NT2/D1 (cell line): ENCODE data around the gene SLC44A2.

ENCODE experiments used
- DNase-seq: peaks from one replicate; pipeline ENCODE4 v3.0.0-alpha.2; 2011; ENCODE audit warnings: low read depth, low spot score
- H3K27me3 ChIP-seq: 2 replicates; pipeline ENCODE4 v1.6.0; 2011; ENCODE audit warnings: mild to moderate bottlenecking; ENCODE audit not compliant: insufficient read length, insufficient read depth
- H3K36me3 ChIP-seq: 2 replicates; pipeline ENCODE4 v1.6.1; 2011; ENCODE audit warnings: mild to moderate bottlenecking, low read length, mixed read lengths; ENCODE audit not compliant: insufficient read depth, insufficient read length
- H3K4me1 ChIP-seq: 2 replicates; pipeline ENCODE4 v1.5.1; 2011; ENCODE audit not compliant: insufficient read depth, insufficient read length
- H3K4me3 ChIP-seq: 2 replicates; pipeline ENCODE4 v1.5.1; 2011; ENCODE audit warnings: low read depth; ENCODE audit not compliant: insufficient read length
- H3K9ac ChIP-seq: 2 replicates; pipeline ENCODE4 v1.6.0; 2011; ENCODE audit warnings: low read depth; ENCODE audit not compliant: insufficient read length
- H3K9me3 ChIP-seq: 2 replicates; pipeline ENCODE4 v1.5.1; 2011; ENCODE audit warnings: mild to moderate bottlenecking, low read length; ENCODE audit not compliant: insufficient read depth
- SUZ12 ChIP-seq: IDR thresholded peaks from 2 replicates; pipeline ENCODE4 v1.6.1; 2011; ENCODE audit not compliant: insufficient read length, insufficient read depth; ENCODE audit errors: extremely low read depth
- YY1 ChIP-seq: IDR thresholded peaks from 2 replicates; pipeline ENCODE4 v1.6.1; 2011; ENCODE audit not compliant: insufficient read length, insufficient read depth
- ZNF274 ChIP-seq: IDR thresholded peaks from 2 replicates; pipeline ENCODE4 v1.6.1; 2011; ENCODE audit warnings: mild to moderate bottlenecking, low read depth, low read length

SLC44A2 gene

DNA sequence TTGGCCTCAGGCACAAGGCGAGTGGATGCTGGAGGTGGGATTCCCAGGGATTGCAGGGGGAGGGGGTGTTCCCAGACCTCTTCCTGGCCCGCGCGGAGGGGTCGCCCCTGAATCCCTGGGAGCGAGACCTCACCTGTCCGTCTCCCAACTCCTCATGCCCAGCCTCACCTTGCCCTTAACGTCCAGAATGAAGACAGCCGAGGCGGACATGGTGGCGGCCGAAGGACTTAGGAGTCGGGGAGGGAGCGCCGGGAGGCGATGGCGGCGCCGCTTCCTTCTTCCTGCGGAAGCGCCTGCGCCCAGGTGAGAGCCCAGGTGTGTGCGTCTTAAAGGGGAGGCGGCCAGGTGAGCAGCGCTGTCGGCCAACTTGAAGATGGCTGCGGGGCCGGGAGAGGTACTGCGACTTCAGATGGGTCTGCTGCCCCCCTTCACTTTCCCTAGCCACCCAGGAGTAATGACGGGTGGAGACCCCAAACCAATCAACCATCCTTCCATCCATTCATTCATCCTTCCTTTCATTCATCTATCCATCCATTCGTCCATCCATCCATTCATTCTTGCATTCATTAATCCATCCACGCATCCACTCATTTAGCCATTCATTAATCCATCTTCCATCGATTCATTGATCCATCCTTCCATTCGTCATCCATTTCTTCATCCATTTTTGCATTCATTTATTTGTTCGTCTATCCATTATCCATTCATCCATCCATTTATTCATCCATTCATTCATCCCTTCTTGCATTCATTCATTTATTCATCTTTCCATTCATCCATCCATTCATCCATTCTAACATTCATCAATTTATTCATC is 38.1 kb upstream of the SLC44A2 start, which contains the start of gene AP1M2:
TSS of gene AP1M2 (minus strand) at position 291 of the 817 bp plus-strand sequence. CDS start at position 210, 81 bp downstream.
- Histone ChIP-seq H3K4me3 (no peak within 1 kb of the TSS), H3K9ac (no peak within 1 kb of the TSS), H3K9me3 (no peaks in the 10 kb centered on the region), H3K27me3 (no peaks in the 10 kb centered on the region), H3K36me3 (no peaks in the 10 kb centered on the region), H3K4me1 (peaks cover 4% of the 10 kb centered on the region)
- no peak for TF ChIP-seq YY1
- TF ChIP-seq ZNF274 = no peak
- no peak for TF ChIP-seq SUZ12
- no peak for DNase-seq

DNA sequence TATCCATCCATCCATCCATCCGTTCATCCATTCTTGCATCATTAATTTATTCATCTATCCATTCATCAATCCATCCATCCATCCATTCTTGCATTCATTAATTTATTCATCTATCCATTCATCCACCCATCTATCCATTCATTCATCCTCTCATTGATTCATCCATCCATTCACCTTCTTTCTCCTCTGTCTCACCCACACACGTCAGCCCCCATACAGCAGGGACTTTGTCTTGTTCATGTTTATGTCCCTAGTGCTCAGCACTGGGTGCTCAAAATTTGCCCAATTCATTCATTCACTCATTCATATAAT is 37.6 kb upstream of the SLC44A2 start:
- Histone ChIP-seq H3K27me3 (no peaks in the 10 kb centered on the region), H3K9ac (no peak overlapping the region), H3K4me1 (peaks cover 4% of the 10 kb centered on the region), H3K4me3 (no peak overlapping the region), H3K9me3 (no peaks in the 10 kb centered on the region), H3K36me3 (no peaks in the 10 kb centered on the region)
- no peak for DNase-seq
- TF ChIP-seq SUZ12 (no peak), ZNF274 (no peak), YY1 (no peak)

DNA sequence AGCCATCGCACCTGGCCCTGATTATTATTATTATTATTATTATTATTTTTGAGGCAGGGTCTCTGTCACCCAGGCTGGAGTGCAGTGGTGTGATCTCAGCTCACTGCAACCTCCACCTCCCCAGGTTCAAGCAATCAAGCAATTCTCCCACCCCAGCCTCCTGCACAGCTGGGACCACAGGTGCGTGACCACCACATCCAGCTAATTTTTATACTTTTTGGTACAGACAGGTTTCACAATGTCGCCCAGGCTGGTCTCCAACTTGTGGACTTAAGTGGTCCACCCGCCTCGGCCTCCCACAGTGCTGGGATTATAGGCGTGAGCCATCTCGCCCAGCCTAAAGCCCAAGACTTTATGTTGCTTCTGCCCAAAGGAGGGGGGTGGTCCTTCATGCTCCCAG is 32.2 kb upstream of the SLC44A2 start:
- no peak for TF ChIP-seq ZNF274
- TF ChIP-seq SUZ12 = no peak
- TF ChIP-seq YY1 = no peak
- no peak overlapping the region for H3K9ac ChIP-seq
- H3K4me1 ChIP-seq = peaks cover 6% of the 10 kb centered on the region

DNA sequence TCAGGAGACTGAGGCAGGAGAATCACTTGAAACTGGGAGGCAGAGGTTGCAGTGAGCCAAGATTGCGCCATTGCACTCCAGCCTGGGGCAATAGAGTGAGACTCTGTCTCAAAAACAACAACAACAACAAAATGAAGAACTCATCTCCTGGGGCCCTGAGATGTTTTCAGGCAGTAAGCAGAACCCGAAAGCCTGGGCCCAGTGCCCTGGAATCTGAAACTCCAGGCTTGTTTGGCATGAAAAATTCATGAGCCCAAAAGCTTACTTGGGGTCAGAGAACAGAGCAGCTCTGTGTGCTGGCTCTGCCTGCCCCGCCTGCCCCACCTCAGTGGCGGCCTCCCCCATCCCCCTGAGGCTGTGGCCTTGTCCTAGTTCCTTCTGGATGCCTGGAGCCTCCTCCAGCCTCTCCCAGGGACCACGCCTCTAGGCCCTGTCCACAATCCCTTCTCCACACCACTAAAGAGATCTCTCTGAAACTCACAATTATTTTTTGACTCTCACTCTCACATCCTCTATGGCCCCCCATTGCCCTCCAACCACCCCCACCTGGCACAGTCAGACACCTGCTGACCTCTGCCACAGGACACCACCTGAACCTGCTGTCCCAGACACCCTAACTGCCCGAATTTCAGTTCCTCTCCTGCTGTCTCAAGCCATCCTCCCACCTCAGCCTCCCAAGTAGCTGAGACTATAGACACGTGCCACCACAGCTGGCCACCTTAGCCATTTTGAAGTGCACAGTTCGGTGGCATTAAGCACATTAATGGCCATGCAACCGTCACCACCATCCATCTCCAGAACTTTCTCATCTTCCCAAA is 31.3 kb upstream of the SLC44A2 start:
- Histone ChIP-seq H3K36me3 (no peaks in the 10 kb centered on the region), H3K9ac (no peak overlapping the region)
- no peak for DNase-seq

More for the DNA sequence above, 32.2 kb upstream of the SLC44A2 start:
- no peak for DNase-seq
- Histone ChIP-seq H3K27me3 (no peaks in the 10 kb centered on the region), H3K9me3 (no peaks in the 10 kb centered on the region), H3K36me3 (no peaks in the 10 kb centered on the region), H3K4me3 (no peak overlapping the region)

DNA sequence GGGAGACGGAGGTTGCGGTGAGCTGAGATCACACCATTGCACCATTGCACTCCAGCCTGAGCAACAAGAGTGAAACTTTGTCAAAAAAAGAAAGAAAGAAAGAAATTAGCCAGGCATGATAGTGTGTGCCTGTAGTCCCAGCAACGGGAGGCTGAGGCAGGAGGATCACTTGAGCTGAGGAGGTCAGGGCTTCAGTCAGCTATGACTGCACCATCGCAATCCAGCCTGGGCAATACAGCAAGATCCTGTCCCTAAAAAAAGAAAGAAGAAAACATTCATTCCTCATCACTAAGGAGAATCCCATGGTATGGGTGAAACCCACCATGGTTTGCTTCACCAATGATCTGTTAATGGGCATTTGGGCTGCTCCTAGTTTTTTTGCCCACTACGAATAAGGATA is 25.2 kb upstream of the SLC44A2 start:
- TF ChIP-seq ZNF274 = no peak
- TF ChIP-seq YY1 = no peak
- TF ChIP-seq SUZ12 = no peak
- peaks cover 9% of the 10 kb centered on the region for H3K4me1 ChIP-seq
- no peak overlapping the region for H3K4me3 ChIP-seq
- peaks cover 6% of the 10 kb centered on the region for H3K36me3 ChIP-seq
- no peak overlapping the region for H3K9ac ChIP-seq
- no peak for DNase-seq
- no peaks in the 10 kb centered on the region for H3K27me3 ChIP-seq
- H3K9me3 ChIP-seq = peaks cover 7% of the 10 kb centered on the region; the same call in 1 of the 2 replicates

More for the DNA sequence above, 31.3 kb upstream of the SLC44A2 start:
- H3K4me1 ChIP-seq = peaks cover 6% of the 10 kb centered on the region
- H3K9me3 ChIP-seq = no peaks in the 10 kb centered on the region
- no peak overlapping the region for H3K4me3 ChIP-seq
- no peaks in the 10 kb centered on the region for H3K27me3 ChIP-seq
- no peak for TF ChIP-seq SUZ12
- no peak for TF ChIP-seq ZNF274
- TF ChIP-seq YY1 = no peak

DNA sequence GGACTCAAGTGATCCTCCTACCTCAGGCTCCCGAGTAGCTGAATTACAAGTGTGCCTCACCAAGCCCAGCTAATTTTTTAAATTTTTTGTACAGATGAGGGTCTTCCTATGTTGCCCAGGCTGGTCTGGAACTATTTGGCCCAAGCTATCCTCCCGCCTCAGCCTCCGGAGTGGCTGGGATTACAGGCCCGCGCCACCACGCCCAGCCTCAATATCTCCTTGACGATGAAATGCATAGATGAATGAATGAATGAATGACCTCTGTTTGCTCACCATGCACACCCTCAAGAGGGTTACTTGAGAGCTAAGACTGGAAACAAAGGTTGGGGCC is 23.4 kb upstream of the SLC44A2 start:
- H3K27me3 ChIP-seq = no peaks in the 10 kb centered on the region
- peaks cover 6% of the 10 kb centered on the region for H3K36me3 ChIP-seq
- H3K9me3 ChIP-seq = peaks cover 7% of the 10 kb centered on the region; the same call in 1 of the 2 replicates
- H3K9ac ChIP-seq = no peak overlapping the region
- TF ChIP-seq YY1 (no peak), SUZ12 (no peak), ZNF274 (no peak)
- H3K4me3 ChIP-seq = no peak overlapping the region
- DNase-seq = no peak
- peaks cover 9% of the 10 kb centered on the region for H3K4me1 ChIP-seq
